Karpas-422 (cell line): ENCODE measurements around the gene MAD2L2. TPM values are rescaled to one million over a fixed set of nuclear protein-coding genes. Genes with fewer than 3 reads are reported as not detected.
A peak's percentile ranks its signal among the peaks of the same experiment; 100 is the strongest.

Experiments used
- DNase-seq: peaks from one replicate; pipeline ENCODE4 v3.0.0-alpha.2; 2015
- H2AFZ ChIP-seq: fragments of 200-600 bp; sonication (generic); 2 replicates; pipeline ENCODE4 v1.6.1; 2014; ENCODE audit warnings: antibody characterized with exemption, low read length, mixed read lengths
- H3K27ac ChIP-seq: fragments of 200-600 bp; sonication (generic); 2 replicates; pipeline ENCODE4 v1.5.1; 2014; ENCODE audit warnings: mild to moderate bottlenecking, low read length, moderate library complexity
- H3K27me3 ChIP-seq: fragments of 200-600 bp; sonication (generic); 2 replicates; pipeline ENCODE4 v1.6.1; 2014; ENCODE audit warnings: low read length, mixed read lengths
- H3K36me3 ChIP-seq: fragments of 200-600 bp; sonication (generic); 2 replicates; pipeline ENCODE4 v1.6.1; 2014; ENCODE audit warnings: low read length, mixed read lengths; ENCODE audit not compliant: insufficient read depth
- H3K4me1 ChIP-seq: fragments of 200-600 bp; sonication (generic); 2 replicates; pipeline ENCODE4 v1.6.1; 2014; ENCODE audit warnings: mild to moderate bottlenecking, low read length, mixed read lengths
- H3K4me2 ChIP-seq: fragments of 200-600 bp; sonication (generic); 2 replicates; pipeline ENCODE4 v1.6.1; 2014; ENCODE audit warnings: low read length, low read depth, mild to moderate bottlenecking; ENCODE audit not compliant: poor library complexity, severe bottlenecking
- H3K4me3 ChIP-seq: fragments of 200-600 bp; sonication (generic); 2 replicates; pipeline ENCODE4 v1.5.1; 2014; ENCODE audit warnings: mild to moderate bottlenecking, antibody characterized with exemption, low read length, mixed read lengths
- H3K79me2 ChIP-seq: fragments of 200-600 bp; sonication (generic); 2 replicates; pipeline ENCODE4 v1.6.1; 2014; ENCODE audit warnings: mild to moderate bottlenecking, low read length, mixed read lengths
- H3K9ac ChIP-seq: fragments of 200-600 bp; sonication (generic); 2 replicates; pipeline ENCODE4 v1.6.0; 2014; ENCODE audit warnings: low read length
- H3K9me2 ChIP-seq: fragments of 200-600 bp; sonication (generic), shearing (Covaris generic); replicated peaks from 2 replicates; pipeline ENCODE4 v1.6.0; 2014; ENCODE audit warnings: mild to moderate bottlenecking, low read length, moderate library complexity; ENCODE audit not compliant: insufficient read depth
- H3K9me3 ChIP-seq: fragments of 300-700, 200-600 bp; sonication (generic); 2 replicates; pipeline ENCODE4 v1.6.1; 2014; ENCODE audit warnings: low read length, mixed read lengths
- H4K20me1 ChIP-seq: fragments of 200-600 bp; sonication (generic); 2 replicates; pipeline ENCODE4 v1.6.1; 2014; ENCODE audit warnings: mild to moderate bottlenecking, antibody characterized with exemption, low read length, low read depth; ENCODE audit not compliant: insufficient read depth
- total RNA-seq: library from RNA; depleted of rRNA; stranded (reverse); fragments of >200 nt; shearing (Covaris generic); gene quantifications from 2 replicates; pipeline ENCODE4 v1.2.3, GENCODE V29; 2014; ENCODE audit warnings: low replicate concordance

MAD2L2 gene
- total RNA-seq, 1 experiment from 2014 or later: 89.3 TPM

- no peaks in the 10 kb centered on the region for H3K9me2 ChIP-seq
- no peak for DNase-seq
- peak overlapping the region; percentile 98 for H2AFZ ChIP-seq
- no peaks in the 10 kb centered on the region for H4K20me1 ChIP-seq
- no peaks in the 10 kb centered on the region for H3K36me3 ChIP-seq
- H3K4me2 ChIP-seq: peak overlapping the region; percentile 90
- peak overlapping the region; percentile 94 for H3K9ac ChIP-seq
- peaks cover 15% of the 10 kb centered on the region for H3K79me2 ChIP-seq
- H3K9me3 ChIP-seq: no peaks in the 10 kb centered on the region
- H3K4me3 ChIP-seq: peak overlapping the region; percentile 95
- H3K27ac ChIP-seq: peak overlapping the region; percentile 91
- H3K27me3 ChIP-seq: no peaks in the 10 kb centered on the region
- peaks cover 50% of the 10 kb centered on the region for H3K4me1 ChIP-seq
Observed at GRCh38 chr1:11682287-11682771, 1.4 kb upstream of the MAD2L2 start.

DNA sequence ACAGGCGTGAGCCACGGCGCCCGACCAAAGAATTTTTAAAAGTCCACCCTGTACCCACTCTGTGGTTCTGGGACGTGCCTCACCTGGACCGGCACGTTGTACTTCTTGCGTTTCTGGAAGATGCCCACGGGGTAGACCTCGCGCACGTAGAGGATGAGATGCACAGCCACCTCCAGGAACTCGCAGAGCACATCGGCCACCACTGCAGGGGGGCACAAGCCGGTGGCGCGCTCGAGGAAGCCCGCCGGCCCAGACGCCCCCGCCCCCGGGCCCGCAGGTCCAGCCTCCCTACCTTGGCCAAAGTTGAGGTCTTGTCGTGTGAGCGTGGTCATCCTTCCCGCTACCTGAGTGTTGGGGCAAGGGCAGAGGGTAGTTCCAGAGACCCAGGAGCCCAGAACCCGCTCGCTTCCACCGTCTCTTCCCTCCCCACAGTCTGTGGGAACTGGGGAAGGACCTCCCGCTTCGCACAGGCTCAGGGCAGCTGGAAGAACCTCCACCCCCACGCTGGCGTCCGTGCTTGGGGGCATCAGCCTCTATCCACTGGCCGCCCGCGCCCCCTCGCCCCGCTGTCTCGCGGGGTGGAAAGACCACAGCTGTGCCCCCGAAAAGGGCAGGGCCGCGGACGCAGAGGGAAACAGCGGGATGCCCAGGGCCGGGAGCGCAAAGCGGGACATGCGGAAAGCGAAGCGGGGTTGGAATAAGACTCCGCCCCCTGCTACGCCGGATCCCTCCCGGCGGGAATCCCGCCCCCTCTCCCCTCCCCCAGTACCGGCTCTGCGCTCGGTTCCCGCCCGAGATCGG lies 478 bp downstream of the MAD2L2 start:
- H2AFZ ChIP-seq: peak overlapping the region; percentile 98; the same call in 1 of the 2 replicates
- no peaks in the 10 kb centered on the region for H3K36me3 ChIP-seq
- no peaks in the 10 kb centered on the region for H3K9me3 ChIP-seq
- peak; percentile 43 for DNase-seq
- H4K20me1 ChIP-seq: no peaks in the 10 kb centered on the region
- no peaks in the 10 kb centered on the region for H3K27me3 ChIP-seq
- H3K4me2 ChIP-seq: peak overlapping the region; percentile 90
- no peaks in the 10 kb centered on the region for H3K9me2 ChIP-seq
- H3K4me1 ChIP-seq: peaks cover 50% of the 10 kb centered on the region
- peaks cover 15% of the 10 kb centered on the region for H3K79me2 ChIP-seq
- peak overlapping the region; percentile 95 for H3K4me3 ChIP-seq
- peak overlapping the region; percentile 91; the same call in 1 of the 2 replicates for H3K27ac ChIP-seq
- peak overlapping the region; percentile 94 for H3K9ac ChIP-seq

DNA sequence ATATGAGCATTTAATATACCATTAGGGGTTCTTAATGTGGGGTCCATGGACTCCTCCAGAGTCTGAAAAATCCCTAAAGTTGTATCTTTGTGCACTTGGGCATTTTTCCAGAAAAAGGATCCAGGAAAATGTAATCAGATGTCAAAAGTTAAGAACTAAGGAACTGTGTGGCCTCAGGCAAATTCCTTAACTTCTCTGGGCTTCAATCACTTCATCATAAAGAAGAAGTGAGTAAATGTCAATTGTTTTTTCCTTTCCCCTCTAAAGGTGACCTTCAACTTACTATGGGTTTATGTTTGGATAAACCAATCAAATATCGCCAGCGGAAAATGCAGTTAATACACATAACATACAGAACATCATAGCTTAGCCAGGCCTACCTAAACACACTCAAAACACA lies 2.5 kb downstream of the MAD2L2 start:
- H2AFZ ChIP-seq: no peak overlapping the region
- no peak overlapping the region for H3K27ac ChIP-seq
- no peaks in the 10 kb centered on the region for H3K36me3 ChIP-seq
- H3K79me2 ChIP-seq: peaks cover 15% of the 10 kb centered on the region
- no peak for DNase-seq
- peaks cover 31% of the 10 kb centered on the region for H3K4me1 ChIP-seq
- H4K20me1 ChIP-seq: no peaks in the 10 kb centered on the region
- no peaks in the 10 kb centered on the region for H3K9me2 ChIP-seq
- H3K4me3 ChIP-seq: no peak overlapping the region
- H3K4me2 ChIP-seq: no peak overlapping the region
- H3K9ac ChIP-seq: no peak overlapping the region
- no peaks in the 10 kb centered on the region for H3K27me3 ChIP-seq
- no peaks in the 10 kb centered on the region for H3K9me3 ChIP-seq

DNA sequence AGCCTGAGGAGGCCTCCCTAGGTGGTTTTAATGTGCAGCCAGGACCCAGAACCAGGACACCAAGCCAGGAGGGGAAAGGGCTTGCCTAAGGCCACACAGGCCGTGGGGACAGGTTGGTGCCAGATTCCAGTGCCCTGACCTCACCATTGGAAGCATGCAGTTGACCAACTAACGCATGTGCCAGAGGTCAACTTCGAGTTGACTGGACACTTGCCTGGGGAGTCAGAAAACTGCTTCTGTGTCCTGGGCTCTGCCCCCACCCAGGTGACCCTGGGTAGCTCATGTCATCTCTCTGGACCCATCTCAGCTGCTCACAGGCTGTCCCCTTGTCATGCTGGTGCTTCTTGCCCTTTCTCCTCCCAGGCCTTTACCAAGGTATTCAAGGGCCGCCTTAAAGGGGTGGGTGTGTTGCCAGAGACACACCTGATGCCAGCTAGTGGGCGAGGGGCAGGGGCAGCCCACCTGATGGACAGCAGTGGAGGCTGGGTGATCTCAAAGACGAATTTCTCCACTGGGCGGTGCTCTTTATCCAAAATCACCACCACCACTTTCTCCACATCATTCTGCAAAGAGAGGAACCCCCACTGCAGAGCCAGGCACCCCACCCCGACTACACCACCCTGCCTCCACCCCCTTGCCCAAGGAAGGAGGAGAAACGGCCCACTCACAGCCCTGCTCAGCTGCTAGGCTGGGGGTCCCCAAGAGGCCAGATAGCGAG lies 4.4 kb downstream of the MAD2L2 start:
- Histone ChIP-seq H3K27me3 (no peaks in the 10 kb centered on the region), H3K4me2 (no peak overlapping the region), H3K4me1 (peaks cover 12% of the 10 kb centered on the region), H2AFZ (no peak overlapping the region), H3K9me2 (no peaks in the 10 kb centered on the region), H3K9ac (no peak overlapping the region), H3K9me3 (no peaks in the 10 kb centered on the region), H3K79me2 (peaks cover 15% of the 10 kb centered on the region), H3K27ac (no peak overlapping the region), H3K4me3 (no peak overlapping the region), H4K20me1 (no peaks in the 10 kb centered on the region), H3K36me3 (no peaks in the 10 kb centered on the region)
- DNase-seq: no peak

DNA sequence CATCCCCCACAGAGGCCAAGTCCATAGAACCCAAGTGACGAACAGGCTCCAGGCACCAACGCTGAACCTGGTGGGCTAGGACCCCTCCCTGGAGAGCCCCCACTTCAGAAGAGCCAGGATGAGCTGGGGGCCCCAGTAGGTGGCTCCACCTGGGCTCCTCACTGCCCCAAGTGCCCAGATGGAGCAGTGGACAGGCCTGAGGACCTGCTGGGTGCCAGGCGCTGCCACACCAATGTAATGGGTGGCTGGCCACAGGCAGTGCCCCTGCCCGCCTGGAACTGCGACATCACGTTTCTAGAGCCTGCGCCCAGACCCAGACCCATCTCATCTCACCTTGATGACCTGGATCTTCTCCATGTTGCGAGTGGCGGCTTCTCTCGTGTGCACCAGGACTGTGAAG lies 5.6 kb downstream of the MAD2L2 start:
- no peak overlapping the region for H3K4me3 ChIP-seq
- no peaks in the 10 kb centered on the region for H3K9me3 ChIP-seq
- H3K9me2 ChIP-seq: no peaks in the 10 kb centered on the region
- no peak overlapping the region for H2AFZ ChIP-seq
- H3K27me3 ChIP-seq: no peaks in the 10 kb centered on the region
- no peaks in the 10 kb centered on the region for H3K36me3 ChIP-seq
- no peak overlapping the region for H3K9ac ChIP-seq
- peaks cover 10% of the 10 kb centered on the region for H3K79me2 ChIP-seq
- no peak for DNase-seq
- no peak overlapping the region for H3K4me2 ChIP-seq
- peaks cover 10% of the 10 kb centered on the region for H3K4me1 ChIP-seq
- H3K27ac ChIP-seq: no peak overlapping the region
- no peaks in the 10 kb centered on the region for H4K20me1 ChIP-seq

GRCh38 chr1:11674488-11674887 lies 6.5 kb downstream of the MAD2L2 start:
- Histone ChIP-seq H3K4me1 (peaks cover 2% of the 10 kb centered on the region; the same call in 1 of the 2 replicates), H2AFZ (no peak overlapping the region), H3K9me2 (no peaks in the 10 kb centered on the region), H4K20me1 (no peaks in the 10 kb centered on the region), H3K27me3 (no peaks in the 10 kb centered on the region), H3K9me3 (no peaks in the 10 kb centered on the region), H3K27ac (no peak overlapping the region), H3K36me3 (no peaks in the 10 kb centered on the region), H3K4me3 (no peak overlapping the region), H3K9ac (no peak overlapping the region), H3K79me2 (peaks cover 3% of the 10 kb centered on the region; the same call in 1 of the 2 replicates), H3K4me2 (no peak overlapping the region)
- no peak for DNase-seq

DNA sequence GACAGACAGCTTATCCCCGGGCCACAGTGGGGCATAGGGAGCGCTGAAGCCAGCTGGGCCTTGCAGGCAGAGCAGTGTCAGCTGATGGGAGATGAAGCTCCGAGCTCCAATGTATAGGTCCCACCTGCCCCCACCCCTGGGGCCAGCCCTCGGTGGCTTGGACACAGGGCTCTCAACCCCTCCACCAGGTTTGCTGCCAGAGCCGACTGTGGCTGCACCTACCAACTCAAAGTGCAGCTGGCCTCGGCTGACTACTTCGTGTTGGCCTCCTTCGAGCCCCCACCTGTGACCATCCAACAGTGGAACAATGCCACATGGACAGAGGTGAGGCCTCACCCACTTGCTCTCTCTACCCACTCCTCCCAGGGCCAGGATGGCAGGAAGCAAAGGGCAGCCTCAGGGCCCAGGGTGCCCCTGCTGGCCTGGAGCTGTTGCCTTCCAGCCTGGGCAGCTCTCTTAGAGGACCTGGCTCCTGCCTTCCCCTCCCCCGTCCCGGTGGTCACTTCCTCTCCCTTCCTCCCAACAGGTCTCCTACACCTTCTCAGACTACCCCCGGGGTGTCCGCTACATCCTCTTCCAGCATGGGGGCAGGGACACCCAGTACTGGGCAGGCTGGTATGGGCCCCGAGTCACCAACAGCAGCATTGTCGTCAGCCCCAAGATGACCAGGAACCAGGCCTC lies 7.7 kb downstream of the MAD2L2 start:
- no peaks in the 10 kb centered on the region for H3K9me2 ChIP-seq
- no peaks in the 10 kb centered on the region for H4K20me1 ChIP-seq
- DNase-seq: no peak
- no peaks in the 10 kb centered on the region for H3K79me2 ChIP-seq
- H3K4me2 ChIP-seq: no peak overlapping the region
- H2AFZ ChIP-seq: no peak overlapping the region
- no peak overlapping the region for H3K9ac ChIP-seq
- H3K27ac ChIP-seq: no peak overlapping the region
- H3K27me3 ChIP-seq: no peaks in the 10 kb centered on the region
- H3K36me3 ChIP-seq: no peaks in the 10 kb centered on the region
- H3K4me3 ChIP-seq: no peak overlapping the region
- H3K4me1 ChIP-seq: no peaks in the 10 kb centered on the region
- H3K9me3 ChIP-seq: no peaks in the 10 kb centered on the region
